ENCODE data around the gene ATL1.
"Not testable (repeated sequence)": the region's sequence is repeated elsewhere in the genome, so short reads cannot be mapped to it uniquely, and the experiment has no call there.

Gene ATL1

GRCh38 chr14:50551877-50552276 lies 8.1 kb upstream of the ATL1 start:
- no peak for DNase-seq
- TF ChIP-seq POLR2A (IDR thresholded peaks at IDR 0.05; ENCODE audit: low read length) (no peak), GATA1 (IDR thresholded peaks at IDR 0.05; ENCODE audit: low read depth, low read length) (no peak)

- DNase-seq = not testable (repeated sequence)
Observed at GRCh38 chr14:50552796-50553195, 7.1 kb upstream of the ATL1 start.

- DNase-seq = peak; percentile 10 to 18
- no peak for TF ChIP-seq GATA1 (IDR thresholded peaks at IDR 0.05; ENCODE audit: low read depth, low read length)
- no peak for TF ChIP-seq POLR2A (IDR thresholded peaks at IDR 0.05; ENCODE audit: low read length)
Observed at GRCh38 chr14:50560931-50561285, 963 bp downstream of the ATL1 start.

- TF ChIP-seq POLR2A (IDR thresholded peaks at IDR 0.05; ENCODE audit: low read length) (no peak), GATA1 (IDR thresholded peaks at IDR 0.05; ENCODE audit: low read depth, low read length) (no peak)
- DNase-seq = no peak
Observed at GRCh38 chr14:50562841-50563240, 2.9 kb downstream of the ATL1 start.

GRCh38 chr14:50569714-50570274 lies 9.8 kb downstream of the ATL1 start:
- DNase-seq = no peak

GRCh38 chr14:50573862-50574261 lies 13.9 kb downstream of the ATL1 start:
- TF ChIP-seq GATA1 (IDR thresholded peaks at IDR 0.05; ENCODE audit: low read depth, low read length) (no peak), POLR2A (IDR thresholded peaks at IDR 0.05; ENCODE audit: low read length) (no peak)
- no peak for DNase-seq

More at GRCh38 chr14:50569714-50570274, 9.8 kb downstream of the ATL1 start:
- TF ChIP-seq POLR2A (IDR thresholded peaks at IDR 0.05; ENCODE audit: low read length) (no peak), GATA1 (IDR thresholded peaks at IDR 0.05; ENCODE audit: low read depth, low read length) (no peak)

- no peak for DNase-seq
- TF ChIP-seq POLR2A (IDR thresholded peaks at IDR 0.05; ENCODE audit: low read length) (no peak), GATA1 (IDR thresholded peaks at IDR 0.05; ENCODE audit: low read depth, low read length) (no peak)
Observed at GRCh38 chr14:50575769-50576168, 15.8 kb downstream of the ATL1 start.

- DNase-seq = no peak
- TF ChIP-seq POLR2A (IDR thresholded peaks at IDR 0.05; ENCODE audit: low read length) (no peak), GATA1 (IDR thresholded peaks at IDR 0.05; ENCODE audit: low read depth, low read length) (no peak)
Observed at GRCh38 chr14:50577982-50578381, 18.0 kb downstream of the ATL1 start.

- no peak for TF ChIP-seq POLR2A (IDR thresholded peaks at IDR 0.05; ENCODE audit: low read length)
- no peak for TF ChIP-seq GATA1 (IDR thresholded peaks at IDR 0.05; ENCODE audit: low read depth, low read length)
- no peak for DNase-seq
Observed at GRCh38 chr14:50578433-50578832, 18.5 kb downstream of the ATL1 start.

GRCh38 chr14:50590464-50590863 lies 30.5 kb downstream of the ATL1 start:
- TF ChIP-seq GATA1 (IDR thresholded peaks at IDR 0.05; ENCODE audit: low read depth, low read length) = no peak
- TF ChIP-seq POLR2A (IDR thresholded peaks at IDR 0.05; ENCODE audit: low read length) = no peak
- no peak for DNase-seq

- no peak for DNase-seq
- TF ChIP-seq POLR2A (IDR thresholded peaks at IDR 0.05; ENCODE audit: low read length) (no peak), GATA1 (IDR thresholded peaks at IDR 0.05; ENCODE audit: low read depth, low read length) (no peak)
Observed at GRCh38 chr14:50594577-50595316, 34.8 kb downstream of the ATL1 start.

- TF ChIP-seq GATA1 (IDR thresholded peaks at IDR 0.05; ENCODE audit: low read depth, low read length) = no peak
- TF ChIP-seq POLR2A (IDR thresholded peaks at IDR 0.05; ENCODE audit: low read length) = no peak
- DNase-seq = no peak
Observed at GRCh38 chr14:50598765-50599164, 38.8 kb downstream of the ATL1 start.

GRCh38 chr14:50599700-50600444 lies 39.9 kb downstream of the ATL1 start:
- DNase-seq = peak; percentile 27 to 62
- TF ChIP-seq POLR2A (IDR thresholded peaks at IDR 0.05; ENCODE audit: low read length) = no peak
- no peak for TF ChIP-seq GATA1 (IDR thresholded peaks at IDR 0.05; ENCODE audit: low read depth, low read length)

GRCh38 chr14:50600849-50601248 lies 40.9 kb downstream of the ATL1 start:
- no peak for DNase-seq
- TF ChIP-seq GATA1 (IDR thresholded peaks at IDR 0.05; ENCODE audit: low read depth, low read length) (no peak), POLR2A (IDR thresholded peaks at IDR 0.05; ENCODE audit: low read length) (no peak)

GRCh38 chr14:50601394-50601793 lies 41.4 kb downstream of the ATL1 start:
- DNase-seq = no peak
- TF ChIP-seq POLR2A (IDR thresholded peaks at IDR 0.05; ENCODE audit: low read length) (no peak), GATA1 (IDR thresholded peaks at IDR 0.05; ENCODE audit: low read depth, low read length) (no peak)
